IMR-90 (cell line): Measurements from ENCODE around the gene SPTLC2. TPM values are rescaled to one million over a fixed set of nuclear protein-coding genes. Genes with fewer than 3 reads are reported as not detected.
A peak's percentile ranks its signal among the peaks of the same experiment; 100 is the strongest.

Experiments
- ATAC-seq: fragments of 200-7000 bp; cut with Tn5 transposase; 2 replicates; pipeline ENCODE4 v1.9.1; 2020; ENCODE audit warnings: low read depth, mild to moderate bottlenecking, moderate library complexity
- BruUV-seq: library from RNA; stranded (reverse); fragments of 400-500 nt; replicated peaks from 2 replicates; lab custom pipeline; 2021; lab: Mats Ljungman, UMichigan
- CTCF ChIA-PET: fragments of 300-600 bp; formaldehyde crosslinking; extraction: SDS; loops from one replicate; lab custom pipeline; 2021; ENCODE audit warnings: antibody characterized with exemption; lab: Yijun Ruan, JAX
- POLR2A ChIA-PET: fragments of 300-600 bp; sonication (Branson Sonifier 250); formaldehyde crosslinking; loops from one replicate; lab custom pipeline; 2022; ENCODE audit warnings: antibody characterized with exemption; ENCODE audit not compliant: unreplicated experiment; lab: Charles Lee
- DNase-seq: peaks from one replicate; pipeline ENCODE4 v3.0.0; 2013
- H2AFZ ChIP-seq: replicated peaks from 2 replicates; pipeline ENCODE3; 2013; ENCODE audit warnings: low read length, mild to moderate bottlenecking; ENCODE audit not compliant: poor library complexity
- H2AK5ac ChIP-seq: 2 replicates; pipeline ENCODE4 v1.6.1; 2013; ENCODE audit warnings: low read depth, low read length, inconsistent platforms
- H2AK9ac ChIP-seq: replicated peaks from 2 replicates; pipeline ENCODE3; 2013; ENCODE audit warnings: mild to moderate bottlenecking, low read depth, low read length, moderate library complexity; ENCODE audit not compliant: poor library complexity
- H2BK120ac ChIP-seq: 2 replicates; pipeline ENCODE4 v1.6.1; 2013; ENCODE audit warnings: low read depth, low read length, inconsistent platforms
- H2BK15ac ChIP-seq: 3 replicates; pipeline ENCODE4 v1.6.1; 2013; ENCODE audit warnings: low read depth, low read length, inconsistent platforms
- H2BK20ac ChIP-seq: 2 replicates; pipeline ENCODE4 v1.6.1; 2013; ENCODE audit warnings: low read depth, mild to moderate bottlenecking, inconsistent platforms, low read length, moderate library complexity
- H2BK5ac ChIP-seq: 2 replicates; pipeline ENCODE4 v1.6.1; 2013; ENCODE audit warnings: mild to moderate bottlenecking, low read depth, low read length, inconsistent platforms; ENCODE audit not compliant: poor library complexity, severe bottlenecking
- H3K14ac ChIP-seq: replicated peaks from 2 replicates; pipeline ENCODE4 v1.6.1; 2013; ENCODE audit warnings: low read depth, low read length, inconsistent platforms
- H3K18ac ChIP-seq: 2 replicates; pipeline ENCODE4 v1.6.1; 2013; ENCODE audit warnings: low read depth, low read length, control low read depth
- H3K23ac ChIP-seq: 2 replicates; pipeline ENCODE4 v1.6.1; 2013; ENCODE audit warnings: low read depth, low read length, inconsistent platforms
- H3K27ac ChIP-seq: 2 replicates; pipeline ENCODE4 v1.5.1; 2013; ENCODE audit warnings: mild to moderate bottlenecking, control low read depth, low read length; ENCODE audit not compliant: insufficient read depth
- H3K27me3 ChIP-seq: 2 replicates; pipeline ENCODE4 v1.6.1; 2013; ENCODE audit warnings: low read length; ENCODE audit not compliant: control insufficient read depth, insufficient read depth
- H3K36me3 ChIP-seq: 2 replicates; pipeline ENCODE4 v1.6.1; 2013; ENCODE audit warnings: low read length, mixed read lengths; ENCODE audit not compliant: control insufficient read depth, insufficient read depth
- H3K4ac ChIP-seq: 2 replicates; pipeline ENCODE4 v1.6.1; 2013; ENCODE audit warnings: low read depth, low read length, inconsistent platforms
- H3K4me1 ChIP-seq: 2 replicates; pipeline ENCODE4 v1.6.1; 2013; ENCODE audit warnings: low read length, mixed read lengths; ENCODE audit not compliant: control insufficient read depth, insufficient read depth
- H3K4me2 ChIP-seq: 2 replicates; pipeline ENCODE4 v1.6.1; 2013; ENCODE audit warnings: low read depth, mild to moderate bottlenecking, control low read depth, low read length, moderate library complexity
- H3K4me3 ChIP-seq: 2 replicates; pipeline ENCODE4 v1.5.1; 2013; ENCODE audit warnings: low read depth, mild to moderate bottlenecking, control low read depth, low read length, moderate library complexity; ENCODE audit not compliant: insufficient read depth
- H3K56ac ChIP-seq: 2 replicates; pipeline ENCODE4 v1.6.1; 2013; ENCODE audit warnings: low read length, inconsistent platforms; ENCODE audit not compliant: insufficient read depth; ENCODE audit errors: extremely low read depth
- H3K79me1 ChIP-seq, 2 experiments: 2 replicates each; pipeline ENCODE4 v1.6.1; 2013; ENCODE audit warnings: low read length in 2 of 2, inconsistent platforms in 1 of 2, low read depth in 1 of 2
- H3K9ac ChIP-seq: 2 replicates; pipeline ENCODE4 v1.6.1; 2013; ENCODE audit warnings: low read depth, low read length, control low read depth
- H3K9me1 ChIP-seq: 2 replicates; pipeline ENCODE4 v1.6.1; 2013; ENCODE audit warnings: low read length, inconsistent platforms; ENCODE audit not compliant: insufficient read depth
- H3K9me3 ChIP-seq: 2 replicates; pipeline ENCODE4 v1.6.1; 2013; ENCODE audit warnings: low read length; ENCODE audit not compliant: control insufficient read depth, insufficient read depth
- H4K20me1 ChIP-seq: 2 replicates; pipeline ENCODE4 v1.6.1; 2013; ENCODE audit warnings: low read length, inconsistent platforms; ENCODE audit not compliant: insufficient read depth
- H4K5ac ChIP-seq: 2 replicates; pipeline ENCODE4 v1.6.1; 2013; ENCODE audit warnings: mild to moderate bottlenecking, low read depth, low read length, control low read depth
- H4K8ac ChIP-seq, 2 experiments: 2 replicates each; pipeline ENCODE4 v1.6.1; 2013; ENCODE audit warnings: low read depth in 2 of 2, low read length in 2 of 2, control low read depth in 1 of 2, inconsistent platforms in 1 of 2
- H4K91ac ChIP-seq: 2 replicates; pipeline ENCODE4 v1.6.1; 2013; ENCODE audit warnings: low read depth, low read length, inconsistent platforms; ENCODE audit not compliant: insufficient read depth
- BHLHE40 ChIP-seq: fragments of 150-350 bp; IDR thresholded peaks from 2 replicates; pipeline ENCODE4 v1.6.1; 2016; ENCODE audit warnings: mild to moderate bottlenecking, low read depth, low read length
- CEBPB ChIP-seq: IDR thresholded peaks from 2 replicates; pipeline ENCODE4 v1.6.1; 2012; ENCODE audit warnings: low read depth, low read length, improper control_type of control experiment
- CHD1 ChIP-seq: IDR thresholded peaks from 2 replicates; pipeline ENCODE4 v1.6.1; 2012; ENCODE audit warnings: low read depth, low read length, improper control_type of control experiment
- CTCF ChIP-seq: conservative IDR thresholded peaks from 2 replicates; pipeline ENCODE4 v1.5.1; 2012; ENCODE audit warnings: mild to moderate bottlenecking, low read depth, low read length, improper control_type of control experiment
- ELK1 ChIP-seq: fragments of 150-350 bp; IDR thresholded peaks from 2 replicates; pipeline ENCODE4 v1.6.1; 2016; ENCODE audit warnings: low read depth, mild to moderate bottlenecking, low read length, moderate library complexity, borderline replicate concordance
- FOS ChIP-seq: fragments of 150-350 bp; IDR thresholded peaks from 2 replicates; pipeline ENCODE4 v1.6.1; 2016; ENCODE audit warnings: low read depth, low read length
- MAFK ChIP-seq: IDR thresholded peaks from 2 replicates; pipeline ENCODE4 v1.6.1; 2012; ENCODE audit warnings: low read depth, low read length, improper control_type of control experiment
- MAZ ChIP-seq: IDR thresholded peaks from 2 replicates; pipeline ENCODE4 v1.6.1; 2012; ENCODE audit warnings: low read depth, mild to moderate bottlenecking, low read length, improper control_type of control experiment, moderate library complexity, borderline replicate concordance
- MXI1 ChIP-seq: IDR thresholded peaks from 2 replicates; pipeline ENCODE4 v1.6.1; 2012; ENCODE audit warnings: low read depth, mild to moderate bottlenecking, low read length, moderate library complexity, borderline replicate concordance
- NFE2L2 ChIP-seq: fragments of 150-350 bp; IDR thresholded peaks from 2 replicates; pipeline ENCODE4 v1.6.1; 2016; ENCODE audit warnings: low read depth, mild to moderate bottlenecking, low read length
- POLR2A ChIP-seq: IDR thresholded peaks from 2 replicates; pipeline ENCODE4 v1.6.1; 2012; ENCODE audit warnings: mild to moderate bottlenecking, low read depth, low read length
- RCOR1 ChIP-seq: IDR thresholded peaks from 2 replicates; pipeline ENCODE4 v1.6.1; 2012; ENCODE audit warnings: mild to moderate bottlenecking, low read length, improper control_type of control experiment; ENCODE audit not compliant: insufficient replicate concordance
- RFX5 ChIP-seq: IDR thresholded peaks from 2 replicates; pipeline ENCODE4 v1.8.0; 2012; ENCODE audit warnings: low read depth, mild to moderate bottlenecking, low read length, moderate library complexity
- SMC3 ChIP-seq: fragments of 150-350 bp; IDR thresholded peaks from 2 replicates; pipeline ENCODE4 v1.6.1; 2016; ENCODE audit warnings: low read depth, mild to moderate bottlenecking, antibody characterized with exemption, low read length, moderate library complexity
- WGBS, 2 experiments: methylation state at CpG; one replicate each; pipeline versions ENCODE4 v1.1.5 to v1.1.7; 2013; ENCODE audit warnings: missing lambda C conversion rate in 2 of 2; ENCODE audit not compliant: insufficient read length in 1 of 2; ENCODE audit errors: extremely low coverage in 2 of 2; 5-methylcytosine and 5-hydroxymethylcytosine counted together
- dilution Hi-C: fragments of 300-500 bp; cut with HindIII; formaldehyde crosslinking; loops from one replicate; pipeline ENCODE4 v1.14.3; 2018; ENCODE audit warnings: low sequenced_read_pairs; ENCODE audit not compliant: unreplicated experiment
- in situ Hi-C: fragments of 300-500 bp; cut with MboI; formaldehyde crosslinking; loops from 3 replicates; pipeline ENCODE4 v1.14.3; 2019; ENCODE audit warnings: low sequenced_read_pairs, inconsistent platforms, mixed read lengths
- intact Hi-C: fragments of 100-400 bp; cut with micrococcal nuclease; formaldehyde crosslinking; loops from 2 replicates; pipeline ENCODE4 v1.10.0; 2022
- polyA plus RNA-seq, 3 experiments: library from polyadenylated mRNA; depleted of rRNA; stranded (reverse); fragments of >200 nt; gene quantifications; 2 replicates each; pipeline ENCODE4 v1.2.3, GENCODE V29; 2012; ENCODE audit warnings: low replicate concordance in 1 of 3
- total RNA-seq: library from RNA; depleted of rRNA; stranded (reverse); fragments of >200 nt; gene quantifications from 2 replicates; pipeline ENCODE4 v1.2.3, GENCODE V29; 2012

Gene SPTLC2
- total and polyA plus RNA-seq, 2 of the 4 experiments (the other 2 are of a cell fraction) = 22.6 to 68.3 TPM

DNA sequence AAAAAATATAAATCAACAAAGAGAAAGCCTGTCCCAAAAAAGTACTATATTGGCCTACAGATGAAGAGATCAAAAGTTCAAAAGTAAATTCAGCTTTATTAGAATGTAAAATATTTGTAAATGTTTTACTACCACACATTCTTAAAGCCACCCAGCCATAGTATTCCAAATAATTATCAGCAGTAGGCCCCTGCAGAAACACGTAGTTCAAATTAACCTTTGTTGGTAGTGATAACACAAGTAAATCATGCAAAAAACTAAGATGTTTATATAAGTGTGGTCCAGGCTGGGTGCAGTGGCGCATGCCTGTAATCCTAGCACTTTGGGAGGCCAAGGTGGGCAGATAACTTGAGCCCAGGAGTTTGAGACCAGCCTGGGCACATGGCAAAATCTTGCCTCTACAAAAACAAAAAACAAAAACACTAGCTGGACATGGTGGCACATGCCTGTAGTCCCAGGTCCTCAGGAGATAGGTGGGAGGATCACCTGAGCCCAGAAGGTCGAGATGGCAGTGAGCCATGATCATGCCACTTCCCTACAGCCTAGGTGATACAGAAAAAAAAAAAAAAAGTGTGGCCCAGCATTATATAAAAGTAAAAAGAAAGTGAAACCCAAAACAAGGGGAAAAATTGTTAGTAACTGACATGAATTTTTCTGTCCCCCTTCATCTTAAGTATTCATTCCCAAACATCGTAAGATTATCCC is 17.9 kb downstream of the SPTLC2 start:
- Histone ChIP-seq H3K9me1 (peaks cover 19% of the 10 kb centered on the region), H2AK5ac (peak overlapping the region; percentile 88), H3K4ac (peak overlapping the region; percentile 69), H2BK20ac (peak overlapping the region; percentile 65; the same call in 1 of the 2 replicates), H3K56ac (no peak overlapping the region), H3K9me3 (no peaks in the 10 kb centered on the region), H3K14ac (peak overlapping the region; percentile 88), H3K4me3 (no peak overlapping the region), H3K18ac (peak overlapping the region; percentile 52), H3K36me3 (peaks cover 12% of the 10 kb centered on the region), H4K8ac (peak overlapping the region in 1 of 2 experiments; percentile 74; a peak in 2 of 4 replicates), H3K4me1 (peaks cover 23% of the 10 kb centered on the region), H2AK9ac (peak overlapping the region; percentile 57), H3K23ac (peak overlapping the region; percentile 95), H3K4me2 (peak overlapping the region; percentile 88), H2BK15ac (peak overlapping the region; percentile 83; the same call in 1 of the 3 replicates), H3K79me1 (peaks cover 35 to 75% of the 10 kb centered on the region in 2 experiments), H4K5ac (peak overlapping the region; percentile 47; the same call in 1 of the 2 replicates), H3K27ac (peak overlapping the region; percentile 90; the same call in 1 of the 2 replicates), H2AFZ (peak overlapping the region; percentile 52), H4K20me1 (peaks cover 27% of the 10 kb centered on the region), H3K9ac (peak overlapping the region; percentile 23; the same call in 1 of the 2 replicates), H4K91ac (peak overlapping the region; percentile 89), H2BK5ac (peak overlapping the region; percentile 94), H2BK120ac (peak overlapping the region; percentile 51), H3K27me3 (no peaks in the 10 kb centered on the region)
- dilution Hi-C loops (no loop called here), in situ Hi-C loops (no loop called here), intact Hi-C loops (no loop called here)
- CTCF ChIA-PET = interaction anchor here (0.7 kb wide), 1 partner anchor 141 kb away, joined by 7 read pairs; the partner anchor contains the start of gene VIPAS39
- DNase-seq (no peak), ATAC-seq (no peak)
- TF ChIP-seq SMC3 (no peak), MAFK (no peak), NFE2L2 (no peak), MAZ (no peak), FOS (no peak), ELK1 (no peak), CHD1 (no peak), RFX5 (no peak), BHLHE40 (no peak), POLR2A (no peak), RCOR1 (no peak), CTCF (no peak), MXI1 (no peak), CEBPB (no peak)
- BruUV-seq = no TSS peak
- no CpG with 5 or more reads among the region's 4 CpGs for WGBS, 2 experiments
- POLR2A ChIA-PET = no interaction called here
